ENCODE results near the gene DCAF4. TPM values are rescaled to one million over a fixed set of nuclear protein-coding genes. Genes with fewer than 3 reads are reported as not detected.
"Not testable (repeated sequence)": the region's sequence is repeated elsewhere in the genome, so short reads cannot be mapped to it uniquely, and the experiment has no call there.

DCAF4 gene
- total RNA-seq, 1 experiment from 2014 or later: 19.6 TPM

DNA sequence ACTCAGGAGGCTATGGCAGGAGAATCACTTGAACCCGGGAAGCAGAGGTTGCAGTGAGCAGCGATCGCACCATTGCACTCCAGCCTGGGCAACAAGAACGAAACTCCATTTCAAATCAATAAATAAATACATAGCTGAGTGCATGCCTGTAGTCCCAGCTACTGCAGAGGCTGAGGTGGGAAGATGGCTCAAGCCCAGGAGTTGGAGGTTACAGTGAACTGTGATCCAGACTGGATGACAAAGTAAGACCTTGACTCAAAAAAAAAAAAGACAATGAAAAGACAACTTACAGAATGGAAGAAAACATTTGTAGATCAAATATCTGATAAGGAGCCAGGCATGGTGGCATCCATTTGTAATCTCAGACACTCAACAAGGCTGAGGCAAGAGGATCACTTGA, 73.1 kb downstream of the DCAF4 start (continued):
- TF ChIP-seq TEAD4 (CRISPR knock-in tag; IDR thresholded peaks at IDR 0.05) (no peak), JAZF1 (CRISPR knock-in tag; IDR thresholded peaks at IDR 0.05) (no peak)

DNA sequence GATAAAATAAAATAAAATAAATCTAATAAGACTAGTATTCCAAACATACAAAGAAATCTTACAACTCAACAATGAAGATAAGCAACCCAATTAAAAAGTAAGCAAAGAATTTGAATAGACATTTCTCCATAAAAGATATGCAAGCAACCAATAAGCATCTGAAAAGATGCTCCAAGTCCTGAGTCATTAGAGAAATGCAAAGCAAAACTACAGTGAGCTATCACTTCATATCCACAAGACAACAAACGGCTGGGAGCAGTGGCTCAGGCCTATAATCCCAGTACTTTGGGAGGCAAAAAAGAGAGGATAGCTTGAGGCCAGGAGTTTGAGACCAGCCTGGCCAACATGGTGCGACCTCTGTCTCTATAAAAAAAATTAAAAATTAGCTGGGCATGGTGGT, 73.8 kb downstream of the DCAF4 start:
- no peak overlapping the region for H3K27ac Mint-ChIP-seq
- H3K27me3 Mint-ChIP-seq (ENCODE audit: low read depth): no peaks in the 10 kb centered on the region
- ChIA-PET POLR2A (no interaction called here), CTCF (interaction anchor here (1.0 kb wide), 1 partner anchor 232 kb away, joined by 3 read pairs; no protein-coding TSS in a partner anchor)
- H3K4me3 Mint-ChIP-seq: no peak overlapping the region
- ATAC-seq (no peak), DNase-seq (ENCODE audit: low spot score) (no peak)
- peaks cover 24% of the 10 kb centered on the region for H3K4me1 Mint-ChIP-seq
- peaks cover 11% of the 10 kb centered on the region for H3K36me3 Mint-ChIP-seq
- TF ChIP-seq MXD4 (CRISPR knock-in tag; IDR thresholded peaks at IDR 0.05; ENCODE audit: borderline replicate concordance) (no peak), OVOL2 (CRISPR knock-in tag; IDR thresholded peaks at IDR 0.05; ENCODE audit: borderline replicate concordance) (no peak), ESRRA (CRISPR knock-in tag; IDR thresholded peaks at IDR 0.05; ENCODE audit: borderline replicate concordance) (no peak), NFYB (CRISPR knock-in tag; conservative IDR thresholded peaks at IDR 0.05; ENCODE audit: low read depth) (no peak), SMAD3 (CRISPR knock-in tag; IDR thresholded peaks at IDR 0.05; ENCODE audit: borderline replicate concordance) (no peak), CREB1 (CRISPR knock-in tag; IDR thresholded peaks at IDR 0.05) (no peak), JUN (CRISPR knock-in tag; IDR thresholded peaks at IDR 0.05) (no peak), MYBL2 (CRISPR knock-in tag; IDR thresholded peaks at IDR 0.05) (no peak), JAZF1 (CRISPR knock-in tag; IDR thresholded peaks at IDR 0.05) (no peak), NR3C1 (CRISPR knock-in tag; conservative IDR thresholded peaks at IDR 0.05; ENCODE audit: low read depth) (no peak), HMGA2 (CRISPR knock-in tag; IDR thresholded peaks at IDR 0.05) (no peak), TEAD4 (CRISPR knock-in tag; IDR thresholded peaks at IDR 0.05) (no peak), CREM (CRISPR knock-in tag; IDR thresholded peaks at IDR 0.05) (no peak), TEAD1 (CRISPR knock-in tag; IDR thresholded peaks at IDR 0.05) (no peak)
- TF ChIP-seq, protein P1, sequence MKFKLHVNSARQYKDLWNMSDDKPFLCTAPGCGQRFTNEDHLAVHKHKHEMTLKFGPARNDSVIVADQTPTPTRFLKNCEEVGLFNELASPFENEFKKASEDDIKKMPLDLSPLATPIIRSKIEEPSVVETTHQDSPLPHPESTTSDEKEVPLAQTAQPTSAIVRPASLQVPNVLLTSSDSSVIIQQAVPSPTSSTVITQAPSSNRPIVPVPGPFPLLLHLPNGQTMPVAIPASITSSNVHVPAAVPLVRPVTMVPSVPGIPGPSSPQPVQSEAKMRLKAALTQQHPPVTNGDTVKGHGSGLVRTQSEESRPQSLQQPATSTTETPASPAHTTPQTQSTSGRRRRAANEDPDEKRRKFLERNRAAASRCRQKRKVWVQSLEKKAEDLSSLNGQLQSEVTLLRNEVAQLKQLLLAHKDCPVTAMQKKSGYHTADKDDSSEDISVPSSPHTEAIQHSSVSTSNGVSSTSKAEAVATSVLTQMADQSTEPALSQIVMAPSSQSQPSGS (CRISPR knock-in tag; IDR thresholded peaks at IDR 0.05; ENCODE audit: borderline replicate concordance, low read depth): no peak
- TF ChIP-seq, protein P2, sequence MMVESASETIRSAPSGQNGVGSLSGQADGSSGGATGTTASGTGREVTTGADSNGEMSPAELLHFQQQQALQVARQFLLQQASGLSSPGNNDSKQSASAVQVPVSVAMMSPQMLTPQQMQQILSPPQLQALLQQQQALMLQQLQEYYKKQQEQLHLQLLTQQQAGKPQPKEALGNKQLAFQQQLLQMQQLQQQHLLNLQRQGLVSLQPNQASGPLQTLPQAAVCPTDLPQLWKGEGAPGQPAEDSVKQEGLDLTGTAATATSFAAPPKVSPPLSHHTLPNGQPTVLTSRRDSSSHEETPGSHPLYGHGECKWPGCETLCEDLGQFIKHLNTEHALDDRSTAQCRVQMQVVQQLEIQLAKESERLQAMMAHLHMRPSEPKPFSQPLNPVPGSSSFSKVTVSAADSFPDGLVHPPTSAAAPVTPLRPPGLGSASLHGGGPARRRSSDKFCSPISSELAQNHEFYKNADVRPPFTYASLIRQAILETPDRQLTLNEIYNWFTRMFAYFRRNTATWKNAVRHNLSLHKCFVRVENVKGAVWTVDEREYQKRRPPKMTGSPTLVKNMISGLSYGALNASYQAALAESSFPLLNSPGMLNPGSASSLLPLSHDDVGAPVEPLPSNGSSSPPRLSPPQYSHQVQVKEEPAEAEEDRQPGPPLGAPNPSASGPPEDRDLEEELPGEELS (CRISPR knock-in tag; IDR thresholded peaks at IDR 0.05): no peak
- TF ChIP-seq, protein P3, sequence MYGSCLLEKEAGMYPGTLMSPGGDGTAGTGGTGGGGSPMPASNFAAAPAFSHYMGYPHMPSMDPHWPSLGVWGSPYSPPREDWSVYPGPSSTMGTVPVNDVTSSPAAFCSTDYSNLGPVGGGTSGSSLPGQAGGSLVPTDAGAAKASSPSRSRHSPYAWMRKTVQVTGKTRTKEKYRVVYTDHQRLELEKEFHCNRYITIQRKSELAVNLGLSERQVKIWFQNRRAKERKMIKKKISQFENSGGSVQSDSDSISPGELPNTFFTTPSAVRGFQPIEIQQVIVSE (CRISPR knock-in tag; IDR thresholded peaks at IDR 0.05; ENCODE audit: borderline replicate concordance): no peak
- no peaks in the 10 kb centered on the region for H3K9me3 Mint-ChIP-seq

DNA sequence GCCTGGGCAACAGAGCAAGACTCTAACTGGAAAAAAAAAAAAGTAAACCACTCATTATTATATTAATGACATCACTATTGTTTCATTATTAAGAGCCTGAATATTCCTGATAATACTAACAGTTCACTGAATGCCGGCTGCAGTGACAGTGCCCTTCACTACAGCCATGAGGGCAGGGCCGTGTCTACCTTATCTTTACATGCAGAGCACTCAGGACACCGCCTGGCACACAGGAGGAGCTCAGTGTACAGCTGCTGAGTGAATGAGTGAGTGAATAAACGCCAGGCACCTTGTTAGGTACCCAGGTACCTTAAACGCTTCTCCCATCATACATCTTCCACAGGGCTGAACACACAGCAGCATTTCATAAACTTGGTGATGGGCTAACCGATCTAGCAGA, 77.4 kb downstream of the DCAF4 start:
- H3K9me3 Mint-ChIP-seq: no peaks in the 10 kb centered on the region

DNA sequence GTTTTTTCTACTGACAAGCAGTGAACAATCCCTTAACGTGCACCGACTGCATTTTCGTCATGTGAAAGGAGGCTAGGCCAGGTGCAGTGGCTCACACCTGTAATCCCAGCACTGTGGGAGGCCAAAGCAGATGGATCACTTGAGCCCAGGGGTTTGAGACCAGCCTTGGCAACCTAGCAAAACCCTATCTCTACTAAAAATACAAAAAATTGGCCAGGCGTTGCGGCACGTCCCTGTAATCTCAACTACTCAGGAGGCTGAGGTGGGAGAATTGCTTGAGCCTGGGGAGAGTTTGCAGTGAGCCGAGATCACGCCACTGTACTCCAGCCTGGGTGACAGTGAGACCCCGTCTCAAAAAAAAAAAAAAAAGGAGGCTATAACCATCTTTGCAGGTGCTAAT, 78.4 kb downstream of the DCAF4 start:
- POLR2A ChIA-PET; ATAC-seq; H3K9me3 Mint-ChIP-seq; DNase-seq (ENCODE audit: low spot score); H3K36me3 Mint-ChIP-seq; H3K27me3 Mint-ChIP-seq (ENCODE audit: low read depth); H3K4me3 Mint-ChIP-seq: not testable (repeated sequence)
- Mint-ChIP-seq H3K27ac (peak overlapping the region; percentile 43; the same call in 1 of the 2 replicates), H3K4me1 (peaks cover 13% of the 10 kb centered on the region)
- CTCF ChIA-PET: interaction anchor here (1.0 kb wide), 1 partner anchor 56 kb away, joined by 3 read pairs; no protein-coding TSS in a partner anchor

More for the DNA sequence above, 77.4 kb downstream of the DCAF4 start:
- TF ChIP-seq ZNF138 (CRISPR knock-in tag; conservative IDR thresholded peaks at IDR 0.05) (no peak), NFATC4 (CRISPR knock-in tag; IDR thresholded peaks at IDR 0.05) (no peak), IRF2 (CRISPR knock-in tag; IDR thresholded peaks at IDR 0.05; ENCODE audit: borderline replicate concordance, low read depth) (no peak), CREB1 (CRISPR knock-in tag; IDR thresholded peaks at IDR 0.05) (no peak), KAT7 (CRISPR knock-in tag; IDR thresholded peaks at IDR 0.05; ENCODE audit: borderline replicate concordance) (no peak)
- TF ChIP-seq, protein P4, sequence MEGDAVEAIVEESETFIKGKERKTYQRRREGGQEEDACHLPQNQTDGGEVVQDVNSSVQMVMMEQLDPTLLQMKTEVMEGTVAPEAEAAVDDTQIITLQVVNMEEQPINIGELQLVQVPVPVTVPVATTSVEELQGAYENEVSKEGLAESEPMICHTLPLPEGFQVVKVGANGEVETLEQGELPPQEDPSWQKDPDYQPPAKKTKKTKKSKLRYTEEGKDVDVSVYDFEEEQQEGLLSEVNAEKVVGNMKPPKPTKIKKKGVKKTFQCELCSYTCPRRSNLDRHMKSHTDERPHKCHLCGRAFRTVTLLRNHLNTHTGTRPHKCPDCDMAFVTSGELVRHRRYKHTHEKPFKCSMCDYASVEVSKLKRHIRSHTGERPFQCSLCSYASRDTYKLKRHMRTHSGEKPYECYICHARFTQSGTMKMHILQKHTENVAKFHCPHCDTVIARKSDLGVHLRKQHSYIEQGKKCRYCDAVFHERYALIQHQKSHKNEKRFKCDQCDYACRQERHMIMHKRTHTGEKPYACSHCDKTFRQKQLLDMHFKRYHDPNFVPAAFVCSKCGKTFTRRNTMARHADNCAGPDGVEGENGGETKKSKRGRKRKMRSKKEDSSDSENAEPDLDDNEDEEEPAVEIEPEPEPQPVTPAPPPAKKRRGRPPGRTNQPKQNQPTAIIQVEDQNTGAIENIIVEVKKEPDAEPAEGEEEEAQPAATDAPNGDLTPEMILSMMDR (IDR thresholded peaks at IDR 0.05): no peak
- TF ChIP-seq, protein P5, sequence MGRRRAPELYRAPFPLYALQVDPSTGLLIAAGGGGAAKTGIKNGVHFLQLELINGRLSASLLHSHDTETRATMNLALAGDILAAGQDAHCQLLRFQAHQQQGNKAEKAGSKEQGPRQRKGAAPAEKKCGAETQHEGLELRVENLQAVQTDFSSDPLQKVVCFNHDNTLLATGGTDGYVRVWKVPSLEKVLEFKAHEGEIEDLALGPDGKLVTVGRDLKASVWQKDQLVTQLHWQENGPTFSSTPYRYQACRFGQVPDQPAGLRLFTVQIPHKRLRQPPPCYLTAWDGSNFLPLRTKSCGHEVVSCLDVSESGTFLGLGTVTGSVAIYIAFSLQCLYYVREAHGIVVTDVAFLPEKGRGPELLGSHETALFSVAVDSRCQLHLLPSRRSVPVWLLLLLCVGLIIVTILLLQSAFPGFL (CRISPR knock-in tag; IDR thresholded peaks at IDR 0.05; ENCODE audit: borderline replicate concordance): no peak
- Mint-ChIP-seq H3K27ac (peak overlapping the region; percentile 47; the same call in 1 of the 2 replicates), H3K27me3 (ENCODE audit: low read depth) (no peaks in the 10 kb centered on the region), H3K4me1 (peaks cover 18% of the 10 kb centered on the region), H3K4me3 (no peak overlapping the region), H3K36me3 (0 out of 2 replicates have a peak, but pooled peaks cover under 1% of the 10 kb centered on the region)
- ChIA-PET POLR2A (no interaction called here), CTCF (interaction anchor here (1.0 to 1.1 kb wide), 2 partner anchors 23 to 55 kb away, joined by 3 read pairs; partner anchors contain the start of gene ZFYVE1)
- ATAC-seq: no peak
- DNase-seq (ENCODE audit: low spot score): no peak

Data from WTC11 (cell line).